ENCODE results near the gene PDLIM7.

The PDLIM7 gene

DNA sequence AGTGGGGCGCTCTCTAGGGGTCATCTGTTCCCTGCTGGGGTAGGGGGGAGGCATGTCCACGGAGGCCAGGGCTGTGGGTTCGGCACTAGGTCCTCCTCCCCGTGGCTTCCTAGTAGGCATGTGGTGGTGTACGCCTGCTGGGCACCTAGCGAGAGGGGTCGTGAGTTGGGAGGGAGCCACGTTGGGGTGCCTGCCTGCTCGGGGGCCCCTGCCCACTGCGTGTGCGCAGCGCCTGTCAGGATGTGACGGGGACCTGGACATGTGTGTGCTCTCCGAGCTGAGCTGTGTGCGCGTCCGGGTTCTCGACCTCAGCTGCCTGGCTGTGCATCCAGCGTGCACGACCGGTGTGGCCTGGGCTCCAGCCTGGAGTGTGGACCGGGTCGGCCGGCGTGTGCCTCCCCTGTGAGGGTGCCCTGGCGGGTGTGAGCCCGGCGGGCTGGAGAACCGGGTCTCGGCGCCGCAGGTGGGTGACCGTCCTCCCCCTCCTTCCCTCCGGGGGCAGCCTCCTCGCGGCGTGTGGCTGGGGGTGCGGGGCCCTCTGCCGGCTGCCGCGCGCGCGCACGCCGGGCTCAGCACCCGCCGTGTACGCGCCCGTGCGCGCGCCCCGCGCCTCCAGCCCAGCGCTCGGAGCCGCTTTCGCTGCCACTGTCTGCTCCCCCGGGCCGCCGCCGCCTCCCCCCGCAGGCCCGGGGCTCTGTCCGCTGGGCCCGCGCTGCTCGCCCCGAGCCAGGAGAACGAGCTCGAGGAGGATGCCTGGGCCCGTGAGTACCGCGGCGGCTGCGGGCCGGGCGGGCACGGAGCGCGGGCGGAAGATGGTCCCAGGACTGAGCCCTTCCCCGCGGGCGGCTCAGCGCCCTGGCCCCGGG, 51.0 kb downstream of the PDLIM7 start, which contains the start of gene PRR7:
TSS of gene PRR7 (plus strand) at position 615 of the 866 bp plus-strand sequence. CDS start 8,254 bp downstream, outside the sequence.
- H3K27me3 ChIP-seq (ENCODE audit: insufficient read depth, low read length): peaks cover 6% of the 10 kb centered on the region
- no peak within 1 kb of the TSS for H4K91ac ChIP-seq (ENCODE audit: low read depth, low read length)
- no peaks in the 10 kb centered on the region for H3K79me2 ChIP-seq (ENCODE audit: control insufficient read depth, insufficient read depth, low read length, poor library complexity)
- H4K12ac ChIP-seq (ENCODE audit: low read depth, low read length): peak within 1 kb of the TSS; percentile 6
- H3K4ac ChIP-seq (ENCODE audit: low read depth, low read length): no peak within 1 kb of the TSS
- no CpG with 5 or more reads among the region's 89 CpGs for WGBS (ENCODE audit: extremely low coverage, insufficient coverage, insufficient read length)
- peak within 1 kb of the TSS; percentile 43 for H2AFZ ChIP-seq (ENCODE audit: insufficient read depth, low read length, poor library complexity)
- H3K9ac ChIP-seq (ENCODE audit: low read length): no peak within 1 kb of the TSS
- H2BK120ac ChIP-seq (ENCODE audit: insufficient read depth, low read length, poor library complexity): no peak within 1 kb of the TSS
- H3K9me3 ChIP-seq (ENCODE audit: insufficient read depth, low read depth, low read length): peaks cover 6% of the 10 kb centered on the region
- no peak within 1 kb of the TSS for H2BK12ac ChIP-seq (ENCODE audit: low read length)
- H2AK5ac ChIP-seq (ENCODE audit: low read length): no peak within 1 kb of the TSS
- peak within 1 kb of the TSS; percentile 94 for H3K4me2 ChIP-seq (ENCODE audit: low read length)
- H4K8ac ChIP-seq (ENCODE audit: low read depth, low read length): peak within 1 kb of the TSS; percentile 10
- peaks cover 8 to 11% of the 10 kb centered on the region in 2 experiments for H3K36me3 ChIP-seq (ENCODE audit: control insufficient read depth in 1 of 2, insufficient read depth in 2 of 2, low read length in 2 of 2)
- H3K4me3 ChIP-seq (ENCODE audit: low read depth, low read length): peak within 1 kb of the TSS; percentile 78
- peaks cover 5 to 15% of the 10 kb centered on the region in 2 experiments for H3K4me1 ChIP-seq (ENCODE audit: control insufficient read depth in 1 of 2, insufficient read depth in 2 of 2, low read length in 2 of 2)
- H3K23ac ChIP-seq (ENCODE audit: low read length): no peak within 1 kb of the TSS
- DNase-seq: peak in 1 of 2 donors; percentile 58
- no peak within 1 kb of the TSS for H2BK5ac ChIP-seq (ENCODE audit: low read depth, low read length, poor library complexity)
- H3K79me1 ChIP-seq (ENCODE audit: low read length): peaks cover 2% of the 10 kb centered on the region
- no peak within 1 kb of the TSS for H3K27ac ChIP-seq (ENCODE audit: low read depth, low read length)
- H3K18ac ChIP-seq (ENCODE audit: low read length): no peak within 1 kb of the TSS
- peak within 1 kb of the TSS; percentile 15 for H3K14ac ChIP-seq (ENCODE audit: low read length)

DNA sequence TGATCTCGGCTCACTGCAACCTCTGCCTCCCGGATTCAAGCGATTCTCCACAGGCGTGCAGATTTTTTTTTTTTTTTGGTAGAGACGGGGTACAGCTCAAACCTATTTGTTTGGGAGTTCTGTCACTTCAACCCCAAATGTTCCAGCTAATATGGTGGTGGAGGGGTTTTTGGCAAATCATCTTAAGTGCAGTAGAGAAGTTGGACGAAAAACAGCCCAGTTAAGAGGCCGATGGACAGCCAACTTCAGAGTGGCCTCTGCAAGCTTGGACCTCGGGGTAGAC, 51.5 kb downstream of the PDLIM7 start:
- H3K27ac ChIP-seq (ENCODE audit: low read depth, low read length): no peak overlapping the region
- no peak overlapping the region for H3K9ac ChIP-seq (ENCODE audit: low read length)
- H3K23ac ChIP-seq (ENCODE audit: low read length): no peak overlapping the region
- no peak overlapping the region for H2BK12ac ChIP-seq (ENCODE audit: low read length)
- H3K36me3 ChIP-seq (ENCODE audit: control insufficient read depth in 1 of 2, insufficient read depth in 2 of 2, low read length in 2 of 2): peaks cover 14 to 16% of the 10 kb centered on the region in 2 experiments
- H2BK5ac ChIP-seq (ENCODE audit: low read depth, low read length, poor library complexity): no peak overlapping the region
- no peak overlapping the region for H3K14ac ChIP-seq (ENCODE audit: low read length)
- peaks cover 5 to 15% of the 10 kb centered on the region in 2 experiments for H3K4me1 ChIP-seq (ENCODE audit: control insufficient read depth in 1 of 2, insufficient read depth in 2 of 2, low read length in 2 of 2)
- no CpG with 5 or more reads among the region's 8 CpGs for WGBS (ENCODE audit: extremely low coverage, insufficient coverage, insufficient read length)
- H3K9me3 ChIP-seq (ENCODE audit: insufficient read depth, low read depth, low read length): peaks cover 6% of the 10 kb centered on the region
- no peak overlapping the region for H3K4me2 ChIP-seq (ENCODE audit: low read length)
- no peak overlapping the region for H3K4me3 ChIP-seq (ENCODE audit: low read depth, low read length)
- no peak overlapping the region for H4K12ac ChIP-seq (ENCODE audit: low read depth, low read length)
- H2BK120ac ChIP-seq (ENCODE audit: insufficient read depth, low read length, poor library complexity): no peak overlapping the region
- H3K79me2 ChIP-seq (ENCODE audit: control insufficient read depth, insufficient read depth, low read length, poor library complexity): no peaks in the 10 kb centered on the region
- peaks cover 2% of the 10 kb centered on the region for H3K79me1 ChIP-seq (ENCODE audit: low read length)
- H4K91ac ChIP-seq (ENCODE audit: low read depth, low read length): no peak overlapping the region
- no peak overlapping the region for H3K18ac ChIP-seq (ENCODE audit: low read length)
- no peak overlapping the region for H2AFZ ChIP-seq (ENCODE audit: insufficient read depth, low read length, poor library complexity)
- peak overlapping the region; percentile 10 for H4K8ac ChIP-seq (ENCODE audit: low read depth, low read length)
- no peak overlapping the region for H3K4ac ChIP-seq (ENCODE audit: low read depth, low read length)
- H3K27me3 ChIP-seq (ENCODE audit: insufficient read depth, low read length): peaks cover 6% of the 10 kb centered on the region
- H2AK5ac ChIP-seq (ENCODE audit: low read length): no peak overlapping the region
- DNase-seq: no peak

- no peak overlapping the region for H2BK5ac ChIP-seq (ENCODE audit: low read depth, low read length, poor library complexity)
- peaks cover 6% of the 10 kb centered on the region for H3K9me3 ChIP-seq (ENCODE audit: insufficient read depth, low read depth, low read length)
- H4K8ac ChIP-seq (ENCODE audit: low read depth, low read length): no peak overlapping the region
- no peak overlapping the region for H3K23ac ChIP-seq (ENCODE audit: low read length)
- H3K9ac ChIP-seq (ENCODE audit: low read length): no peak overlapping the region
- H4K91ac ChIP-seq (ENCODE audit: low read depth, low read length): no peak overlapping the region
- H3K4me1 ChIP-seq (ENCODE audit: control insufficient read depth in 1 of 2, insufficient read depth in 2 of 2, low read length in 2 of 2): peaks cover 5 to 15% of the 10 kb centered on the region in 2 experiments
- H2AK5ac ChIP-seq (ENCODE audit: low read length): no peak overlapping the region
- H3K27me3 ChIP-seq (ENCODE audit: insufficient read depth, low read length): peaks cover 6% of the 10 kb centered on the region
- H3K79me2 ChIP-seq (ENCODE audit: control insufficient read depth, insufficient read depth, low read length, poor library complexity): no peaks in the 10 kb centered on the region
- no peak overlapping the region for H3K4ac ChIP-seq (ENCODE audit: low read depth, low read length)
- no peak overlapping the region for H2BK120ac ChIP-seq (ENCODE audit: insufficient read depth, low read length, poor library complexity)
- no peak overlapping the region for H4K12ac ChIP-seq (ENCODE audit: low read depth, low read length)
- no peak overlapping the region for H2BK12ac ChIP-seq (ENCODE audit: low read length)
- no peak overlapping the region for H3K27ac ChIP-seq (ENCODE audit: low read depth, low read length)
- H3K14ac ChIP-seq (ENCODE audit: low read length): no peak overlapping the region
- H3K36me3 ChIP-seq (ENCODE audit: control insufficient read depth in 1 of 2, insufficient read depth in 2 of 2, low read length in 2 of 2): peaks cover 19 to 20% of the 10 kb centered on the region in 2 experiments
- peaks cover 2% of the 10 kb centered on the region for H3K79me1 ChIP-seq (ENCODE audit: low read length)
- DNase-seq: no peak
- no CpG with 5 or more reads among the region's 10 CpGs for WGBS (ENCODE audit: extremely low coverage, insufficient coverage, insufficient read length)
- no peak overlapping the region for H3K4me2 ChIP-seq (ENCODE audit: low read length)
- H3K4me3 ChIP-seq (ENCODE audit: low read depth, low read length): no peak overlapping the region
- no peak overlapping the region for H3K18ac ChIP-seq (ENCODE audit: low read length)
- no peak overlapping the region for H2AFZ ChIP-seq (ENCODE audit: insufficient read depth, low read length, poor library complexity)
Observed at GRCh38 chr5:177445052-177445916, 52.1 kb downstream of the PDLIM7 start.

GRCh38 chr5:177444106-177445051, 53.0 kb downstream of the PDLIM7 start:
- no CpG with 5 or more reads among the region's 7 CpGs for WGBS (ENCODE audit: extremely low coverage, insufficient coverage, insufficient read length)
- no peak overlapping the region for H2AK5ac ChIP-seq (ENCODE audit: low read length)
- no peak overlapping the region for H3K27ac ChIP-seq (ENCODE audit: low read depth, low read length)
- no peak overlapping the region for H2BK12ac ChIP-seq (ENCODE audit: low read length)
- no peak overlapping the region for H3K14ac ChIP-seq (ENCODE audit: low read length)
- peaks cover 6% of the 10 kb centered on the region for H3K27me3 ChIP-seq (ENCODE audit: insufficient read depth, low read length)
- H3K4me3 ChIP-seq (ENCODE audit: low read depth, low read length): no peak overlapping the region
- H3K9me3 ChIP-seq (ENCODE audit: insufficient read depth, low read depth, low read length): peaks cover 4% of the 10 kb centered on the region
- H4K91ac ChIP-seq (ENCODE audit: low read depth, low read length): no peak overlapping the region
- H3K23ac ChIP-seq (ENCODE audit: low read length): no peak overlapping the region
- H3K36me3 ChIP-seq (ENCODE audit: control insufficient read depth in 1 of 2, insufficient read depth in 2 of 2, low read length in 2 of 2): peaks cover 19 to 21% of the 10 kb centered on the region in 2 experiments
- H4K12ac ChIP-seq (ENCODE audit: low read depth, low read length): no peak overlapping the region
- no peak overlapping the region for H3K18ac ChIP-seq (ENCODE audit: low read length)
- peak in 1 of 2 donors; percentile 45 for DNase-seq
- H2BK5ac ChIP-seq (ENCODE audit: low read depth, low read length, poor library complexity): no peak overlapping the region
- H3K4me2 ChIP-seq (ENCODE audit: low read length): no peak overlapping the region
- no peak overlapping the region for H3K9ac ChIP-seq (ENCODE audit: low read length)
- H3K79me2 ChIP-seq (ENCODE audit: control insufficient read depth, insufficient read depth, low read length, poor library complexity): no peaks in the 10 kb centered on the region
- H2AFZ ChIP-seq (ENCODE audit: insufficient read depth, low read length, poor library complexity): no peak overlapping the region
- H4K8ac ChIP-seq (ENCODE audit: low read depth, low read length): no peak overlapping the region
- peaks cover 2% of the 10 kb centered on the region for H3K79me1 ChIP-seq (ENCODE audit: low read length)
- no peak overlapping the region for H2BK120ac ChIP-seq (ENCODE audit: insufficient read depth, low read length, poor library complexity)
- H3K4ac ChIP-seq (ENCODE audit: low read depth, low read length): no peak overlapping the region
- peaks cover 5 to 15% of the 10 kb centered on the region in 2 experiments for H3K4me1 ChIP-seq (ENCODE audit: control insufficient read depth in 1 of 2, insufficient read depth in 2 of 2, low read length in 2 of 2)

Data from trophoblast cell (in vitro differentiated cells and primary cell).